Stimulated activated CD8-positive, alpha-beta memory T cell treated with anti-CD3 and anti-CD28 coated beads, Interleukin-7, amount 100 ng/mL, for 24 hours (primary cell): ENCODE data around the gene CFAP410.
"Not testable (repeated sequence)": the region's sequence is repeated elsewhere in the genome, so short reads cannot be mapped to it uniquely, and the experiment has no call there.

ENCODE experiments used
- DNase-seq: peaks from one replicate; pipeline ENCODE4 v3.0.0-alpha.2; 2020; ENCODE audit warnings: low read depth

CFAP410 gene

DNA sequence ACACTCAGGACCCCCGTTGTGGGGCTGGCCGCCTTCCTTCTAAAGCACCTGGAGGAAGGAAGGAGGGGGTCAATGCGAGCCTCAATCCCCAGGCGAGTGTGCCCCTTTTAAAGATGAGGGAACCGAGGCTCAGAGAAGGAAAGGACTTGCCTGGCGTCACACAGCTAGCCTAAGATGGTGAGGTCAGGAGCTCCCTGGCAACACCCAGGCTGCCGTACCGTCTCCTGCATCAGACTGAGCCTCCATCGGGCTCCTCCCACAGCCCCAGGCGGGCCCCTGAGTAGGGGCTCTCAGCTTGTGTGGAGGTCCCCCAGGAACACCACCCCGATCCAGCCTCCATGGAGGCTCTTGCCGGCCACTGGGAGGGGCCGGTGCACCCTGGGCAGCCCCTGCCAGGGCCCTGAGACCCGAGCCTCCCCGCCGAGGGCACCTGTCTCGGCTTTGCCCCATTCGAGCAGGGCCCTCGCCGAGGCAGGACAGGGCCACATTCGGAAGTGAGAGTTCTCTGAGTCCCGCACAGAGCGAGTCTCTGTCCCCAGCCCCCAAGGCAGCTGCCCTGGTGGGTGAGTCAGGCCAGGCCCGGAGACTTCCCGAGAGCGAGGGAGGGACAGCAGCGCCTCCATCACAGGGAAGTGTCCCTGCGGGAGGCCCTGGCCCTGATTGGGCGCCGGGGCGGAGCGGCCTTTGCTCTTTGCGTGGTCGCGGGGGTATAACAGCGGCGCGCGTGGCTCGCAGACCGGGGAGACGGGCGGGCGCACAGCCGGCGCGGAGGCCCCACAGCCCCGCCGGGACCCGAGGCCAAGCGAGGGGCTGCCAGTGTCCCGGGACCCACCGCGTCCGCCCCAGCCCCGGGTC is 53.8 kb downstream of the CFAP410 start, which contains the start of gene AIRE:
Gene AIRE (plus strand): TSS at position 739 of the 855 bp plus-strand sequence. CDS start 131 bp downstream, outside the sequence.
- no peak for DNase-seq

GRCh38 chr21:44283948-44284347 is 55.2 kb downstream of the CFAP410 start:
- no peak for DNase-seq

DNA sequence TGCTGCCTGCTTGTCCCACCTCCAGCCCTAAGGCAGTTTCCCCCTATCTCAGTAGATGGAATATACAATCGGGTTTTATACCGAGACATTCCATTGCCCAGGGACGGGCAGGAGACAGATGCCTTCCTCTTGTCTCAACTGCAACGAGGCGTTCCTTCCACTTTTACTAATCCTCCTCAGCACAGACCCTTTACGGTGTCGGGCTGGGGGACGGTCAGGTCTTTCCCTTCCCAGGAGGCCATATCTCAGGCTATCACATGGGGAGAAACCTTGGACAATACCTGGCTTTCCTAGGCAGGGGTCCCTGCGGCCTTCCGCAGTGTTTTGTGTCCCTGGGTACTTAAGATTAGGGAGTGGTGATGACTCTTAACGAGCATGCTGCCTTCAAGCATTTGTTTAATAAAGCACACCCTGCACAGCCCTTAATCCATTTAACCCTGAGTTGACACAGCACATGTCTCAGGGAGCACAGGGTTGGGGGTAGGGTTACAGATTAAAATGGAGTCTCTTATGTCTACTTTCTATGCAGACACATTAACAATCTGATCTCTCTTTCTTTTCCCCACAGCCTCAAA is 55.9 kb downstream of the CFAP410 start:
- not testable (repeated sequence) for DNase-seq

GRCh38 chr21:44282370-44282769 is 56.8 kb downstream of the CFAP410 start:
- DNase-seq: no peak

DNA sequence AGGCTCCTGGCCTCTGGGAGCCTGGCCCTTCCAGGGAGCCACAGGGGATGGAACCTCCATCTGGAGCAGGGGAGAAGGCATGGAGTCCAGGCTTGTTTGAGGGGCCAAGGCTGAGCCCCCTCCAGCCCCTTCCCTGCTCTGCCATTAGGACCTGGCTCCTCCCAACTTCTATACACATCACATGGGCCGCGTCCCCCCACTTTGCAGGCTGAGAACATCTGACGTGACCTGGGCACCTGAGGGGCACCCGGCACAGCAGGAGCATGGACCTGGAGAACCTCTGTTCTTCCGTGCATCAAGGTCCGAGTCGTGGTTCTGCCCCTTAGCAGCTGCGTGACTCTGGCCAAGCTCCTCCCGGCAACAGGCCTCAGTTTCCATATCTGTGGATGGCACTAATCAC is 57.4 kb downstream of the CFAP410 start:
- DNase-seq: no peak

GRCh38 chr21:44279354-44280260 is 59.6 kb downstream of the CFAP410 start:
- DNase-seq: no peak
